Globus pallidus (tissue), 1 donor: ENCODE results near the gene CENPX.
"Not testable (repeated sequence)": the region's sequence is repeated elsewhere in the genome, so short reads cannot be mapped to it uniquely, and the experiment has no call there.

Source experiments
- DNase-seq: peaks from one replicate; pipeline ENCODE4 v3.0.0-alpha.2; 2015; ENCODE audit warnings: low spot score

The CENPX gene

DNA sequence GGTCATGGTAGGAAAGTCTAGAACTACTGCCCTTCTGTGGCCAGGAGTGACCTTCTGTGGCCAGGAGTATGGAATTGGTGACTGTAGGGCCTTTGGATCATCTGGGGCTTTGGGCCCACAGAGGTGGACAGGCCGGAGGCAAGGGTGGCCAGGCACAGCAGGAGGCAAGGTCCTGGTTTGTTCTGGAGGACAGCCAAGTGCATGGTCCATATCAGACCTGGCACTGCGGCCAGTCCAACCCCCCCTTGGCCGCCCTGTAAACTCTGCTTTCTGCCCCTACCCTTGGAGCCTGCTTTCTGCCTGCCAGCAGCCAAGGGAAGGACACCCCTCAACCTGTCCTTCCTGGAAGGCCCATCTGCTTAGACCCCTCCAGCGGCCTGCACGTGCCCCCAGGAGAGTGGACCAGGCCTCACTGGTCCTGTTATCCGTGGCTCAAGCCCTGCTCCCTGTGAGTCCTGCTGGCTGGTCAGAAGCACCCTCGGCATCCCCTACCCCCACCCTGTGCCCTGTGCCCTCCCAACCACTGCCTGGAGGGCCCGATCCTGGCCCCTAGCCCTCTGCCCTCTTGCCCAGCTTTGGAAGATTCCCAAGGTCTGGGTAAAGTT, 17.1 kb upstream of the CENPX start:
- no peak for DNase-seq

DNA sequence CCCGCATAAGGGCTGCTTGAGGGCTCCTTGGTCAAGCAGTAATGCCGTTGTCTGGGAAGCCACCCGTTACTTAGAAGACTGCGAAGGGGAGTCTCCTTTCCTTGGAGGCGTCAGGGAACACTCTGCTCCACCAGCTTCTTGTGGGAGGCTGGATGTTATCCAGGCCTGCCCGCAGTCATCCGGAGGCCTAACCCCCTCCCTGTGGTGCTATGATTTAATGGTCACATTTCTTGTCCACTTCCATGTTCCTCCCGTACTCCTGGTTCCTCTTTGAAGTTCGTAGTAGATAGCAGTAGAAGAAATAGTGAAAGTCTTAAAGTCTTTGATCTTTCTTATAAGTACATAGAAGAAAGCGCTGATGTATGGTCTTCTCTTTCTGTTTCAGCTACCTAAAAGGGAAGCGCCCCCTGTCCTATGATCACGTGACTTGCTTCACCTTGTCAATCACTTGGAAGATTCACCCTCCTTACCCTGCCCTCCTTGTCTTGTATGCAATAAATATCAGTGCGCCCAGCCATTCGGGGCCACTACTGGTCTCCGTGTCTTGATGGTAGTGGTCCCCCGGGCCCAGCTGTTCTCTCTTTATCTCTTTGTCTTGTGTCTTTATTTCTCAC, 16.2 kb upstream of the CENPX start:
- DNase-seq: not testable (repeated sequence)

DNA sequence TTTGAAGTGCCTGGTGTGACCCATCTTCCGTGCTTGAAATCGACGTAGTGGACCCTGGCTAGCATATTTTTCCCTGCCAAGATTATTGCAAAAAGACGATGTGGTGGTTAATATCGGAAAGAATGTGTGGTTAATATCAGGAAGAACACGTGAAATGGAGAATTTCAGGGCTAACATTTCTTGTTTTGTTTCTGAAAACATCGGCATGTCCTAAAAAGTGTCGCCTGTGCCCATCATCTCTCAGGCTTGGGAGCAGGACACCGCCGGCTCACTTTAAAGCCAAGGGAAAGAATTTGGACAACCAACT, 15.2 kb upstream of the CENPX start:
- no peak for DNase-seq

DNA sequence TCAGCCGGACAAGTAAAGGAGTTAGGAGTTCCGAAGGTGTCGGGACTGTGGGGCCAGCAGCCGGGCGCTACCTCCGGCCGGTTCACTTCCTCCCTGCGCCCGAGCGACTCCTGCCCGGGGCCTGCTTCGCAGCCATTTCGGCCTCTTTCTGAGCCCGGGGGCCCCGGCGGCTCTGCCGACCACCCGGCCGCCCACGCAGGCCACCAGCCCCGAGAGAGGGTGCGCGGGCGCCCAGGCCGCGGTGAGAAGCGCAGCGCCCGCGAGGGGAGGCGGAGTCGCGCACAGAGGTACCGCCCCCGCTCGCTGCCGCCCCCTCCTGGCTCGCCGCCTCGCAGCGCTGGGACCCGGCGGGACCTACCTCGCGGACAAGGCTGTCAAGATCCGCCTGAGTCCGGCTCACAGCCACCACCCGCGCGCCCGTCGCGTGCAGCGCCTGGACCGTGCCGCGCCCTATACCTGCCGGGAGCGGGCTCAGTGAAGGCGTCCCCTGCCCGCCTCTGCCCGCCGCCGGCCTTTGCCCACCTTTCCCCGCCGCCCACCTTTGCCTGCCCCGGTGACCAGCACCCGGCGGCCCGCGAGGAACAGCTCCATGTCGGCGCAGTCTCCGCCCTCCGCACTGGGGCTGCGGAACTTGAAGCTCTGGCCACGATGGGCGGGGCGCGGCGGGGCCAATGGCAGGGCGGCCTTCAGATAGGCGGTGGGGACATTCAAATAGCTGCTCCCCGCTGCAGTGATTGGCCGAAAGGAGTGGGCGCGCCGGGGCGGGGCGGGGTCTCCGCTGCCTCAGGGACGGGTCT, 14.6 kb upstream of the CENPX start, which contains the start of gene DCXR:
DCXR (minus strand) TSS at position 606 of the 797 bp plus-strand sequence; CDS start at position 591, 15 bp downstream.
- peak; percentile 96 for DNase-seq

DNA sequence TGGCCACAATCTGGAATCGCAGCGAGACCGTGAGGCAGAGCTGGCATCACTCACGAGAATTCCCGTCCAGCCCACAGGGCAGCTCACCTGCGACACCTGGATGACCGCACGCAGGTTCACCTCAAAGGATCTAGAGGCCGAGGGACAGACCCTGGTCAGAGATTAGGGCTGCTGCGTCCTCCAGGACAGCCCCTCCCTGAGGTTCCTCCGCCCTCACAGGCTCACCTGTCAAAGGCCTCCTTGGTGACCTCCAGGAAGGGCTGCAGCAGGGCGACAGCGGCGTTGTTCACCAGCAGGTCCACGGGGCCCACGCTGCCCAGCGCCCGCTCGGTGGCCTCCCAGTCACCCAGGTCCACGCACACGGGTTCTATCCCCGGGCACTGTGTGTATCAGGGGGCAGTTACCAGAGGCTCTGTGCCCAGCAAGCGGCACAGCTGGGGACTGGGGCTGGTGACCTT, 14.0 kb upstream of the CENPX start:
- no peak for DNase-seq

DNA sequence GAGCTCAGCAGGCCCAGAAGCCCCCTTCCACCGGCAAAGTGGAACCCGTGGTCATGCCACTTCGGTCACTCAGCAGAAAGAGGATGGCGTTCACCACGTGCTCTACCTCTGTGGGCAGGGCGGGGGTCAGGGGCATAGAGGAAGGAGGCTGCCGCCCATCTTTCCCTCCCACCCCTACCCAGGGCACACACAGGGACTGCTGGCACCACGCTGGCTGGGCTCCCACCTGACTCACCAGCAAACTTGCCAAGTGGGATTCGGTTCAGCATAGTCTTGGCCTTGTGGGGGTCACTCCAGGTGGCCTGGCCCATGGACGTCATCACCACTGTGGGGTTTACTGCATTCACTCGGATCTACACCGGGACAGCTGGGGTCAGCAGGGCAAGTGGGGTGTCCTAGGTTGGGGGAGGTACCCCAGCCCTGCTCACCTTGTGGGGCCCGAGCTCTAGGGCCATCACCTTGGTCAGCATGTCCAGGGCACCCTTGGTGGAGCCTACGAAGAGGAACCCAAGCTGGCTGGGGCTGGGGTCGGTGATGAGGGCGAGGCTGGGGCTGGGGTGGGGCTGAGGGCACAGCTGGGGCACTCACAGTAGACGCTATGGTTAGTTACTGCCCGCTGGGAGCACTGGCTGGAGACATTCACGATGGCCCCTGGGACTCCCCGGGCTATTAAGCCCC, 13.4 kb upstream of the CENPX start:
- DNase-seq: no peak

DNA sequence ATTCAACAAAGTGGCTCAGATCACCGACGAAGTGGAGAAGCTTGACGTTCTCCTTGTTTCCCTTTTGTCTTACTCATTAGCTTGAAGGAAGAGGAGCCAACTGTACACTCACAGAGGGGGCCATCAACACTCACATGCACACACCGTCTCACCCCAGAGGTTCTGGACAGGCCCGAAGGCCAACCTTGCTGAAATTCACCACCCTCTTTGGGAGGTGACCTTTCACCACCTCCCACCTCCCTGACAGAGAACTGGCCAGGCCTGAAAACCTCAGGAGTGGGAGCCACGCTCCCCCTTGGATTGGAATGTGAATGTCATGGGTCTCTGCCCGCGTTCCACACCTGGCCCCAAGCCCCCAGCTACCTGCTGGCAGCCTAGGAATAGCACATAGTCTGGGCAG, 12.8 kb upstream of the CENPX start:
- DNase-seq: no peak

DNA sequence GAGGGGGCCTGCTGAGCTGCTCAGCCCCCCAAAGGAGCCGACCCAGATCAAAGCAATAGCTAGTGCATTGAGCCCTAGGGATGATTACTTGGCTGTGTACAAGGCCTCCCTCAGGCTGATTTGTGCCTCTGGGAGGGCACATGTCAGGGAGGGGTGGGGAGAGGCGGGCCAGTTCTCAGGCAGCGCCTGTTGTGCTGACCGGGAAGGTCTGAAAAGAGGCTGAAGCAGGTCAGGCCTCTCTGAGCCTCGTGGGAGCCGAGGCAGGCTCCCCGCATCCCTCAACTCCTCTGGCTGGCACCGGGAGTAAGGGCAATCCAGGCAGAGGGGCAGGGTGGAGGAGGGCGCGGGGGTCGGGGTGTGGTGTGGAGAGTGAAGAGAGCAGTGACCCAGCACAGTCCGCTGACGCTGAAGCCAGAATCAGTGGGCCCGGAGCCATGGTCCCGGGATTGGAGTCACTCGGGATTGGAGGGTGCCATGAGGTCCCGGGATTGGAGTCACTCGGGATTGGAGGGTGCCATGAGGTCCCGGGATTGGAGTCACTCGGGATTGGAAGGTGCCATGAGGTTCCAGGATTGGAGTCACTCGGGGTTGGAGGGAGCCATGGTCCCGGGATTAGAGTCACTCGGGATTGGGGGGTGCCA, 11.8 kb upstream of the CENPX start:
- DNase-seq: no peak

DNA sequence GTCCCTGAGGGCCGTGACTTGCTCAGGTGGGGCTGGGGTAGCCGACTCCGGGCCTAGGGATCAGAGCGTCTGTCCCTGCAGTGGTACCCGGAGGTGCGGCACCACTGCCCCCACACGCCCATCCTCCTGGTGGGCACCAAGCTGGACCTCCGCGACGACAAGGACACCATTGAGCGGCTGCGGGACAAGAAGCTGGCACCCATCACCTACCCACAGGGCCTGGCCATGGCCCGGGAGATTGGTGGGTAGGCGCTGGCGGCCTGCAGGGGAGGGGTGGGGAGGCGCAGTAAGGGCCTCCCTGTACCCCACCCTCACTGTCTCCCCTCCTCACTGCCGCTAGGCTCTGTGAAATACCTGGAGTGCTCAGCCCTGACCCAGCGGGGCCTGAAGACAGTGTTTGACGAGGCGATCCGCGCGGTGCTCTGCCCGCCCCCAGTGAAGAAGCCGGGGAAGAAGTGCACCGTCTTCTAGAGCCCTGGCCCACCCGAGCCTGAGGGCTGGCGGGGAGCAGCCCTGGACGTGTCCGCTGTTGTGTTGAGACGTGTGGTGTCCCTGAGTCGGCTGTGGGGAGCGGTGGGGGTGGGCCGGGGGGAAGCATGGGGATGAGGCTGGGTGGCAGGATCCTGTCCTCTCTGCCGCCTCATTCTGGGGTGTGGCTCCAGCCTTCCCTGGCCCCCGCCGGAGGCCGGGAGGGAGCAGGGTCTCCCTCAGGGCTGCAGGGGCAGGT, 10.8 kb upstream of the CENPX start:
- no peak for DNase-seq

DNA sequence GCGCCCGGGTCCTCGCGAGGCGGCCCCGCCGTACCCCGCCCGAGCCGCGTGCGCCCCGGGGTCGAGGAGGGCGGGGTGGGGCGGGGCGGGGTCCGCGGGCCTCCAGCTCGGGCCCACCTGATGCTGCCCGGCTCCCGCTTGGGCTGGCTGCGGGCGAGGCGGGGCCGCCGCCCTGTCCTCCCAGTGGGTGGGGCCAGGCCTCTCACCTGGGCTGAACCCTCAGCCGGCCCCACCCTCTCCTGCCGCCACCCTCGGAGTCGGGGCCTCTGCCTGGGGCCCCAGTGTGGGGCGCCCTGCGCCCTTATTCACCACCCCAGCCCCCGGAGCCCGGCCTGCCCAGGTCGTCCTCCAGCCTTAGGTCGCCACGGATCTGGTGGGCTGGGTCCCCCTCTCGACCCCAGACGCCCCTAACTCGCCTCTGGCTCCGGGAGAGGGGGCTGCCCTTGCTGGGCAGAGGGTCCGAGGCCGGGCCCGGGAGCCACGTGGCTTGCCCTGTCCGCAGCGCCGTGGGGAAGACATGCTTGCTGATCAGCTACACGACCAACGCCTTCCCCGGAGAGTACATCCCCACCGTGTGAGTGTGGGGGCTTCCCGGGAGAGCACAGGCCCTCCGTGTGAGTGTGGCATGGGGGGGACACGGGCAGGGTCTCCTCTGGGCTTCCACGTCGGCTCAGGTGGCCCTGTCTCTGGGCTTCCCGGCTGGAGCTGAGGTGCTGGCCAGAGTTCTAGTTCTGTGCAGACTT, 9.4 kb upstream of the CENPX start:
- DNase-seq: no peak

DNA sequence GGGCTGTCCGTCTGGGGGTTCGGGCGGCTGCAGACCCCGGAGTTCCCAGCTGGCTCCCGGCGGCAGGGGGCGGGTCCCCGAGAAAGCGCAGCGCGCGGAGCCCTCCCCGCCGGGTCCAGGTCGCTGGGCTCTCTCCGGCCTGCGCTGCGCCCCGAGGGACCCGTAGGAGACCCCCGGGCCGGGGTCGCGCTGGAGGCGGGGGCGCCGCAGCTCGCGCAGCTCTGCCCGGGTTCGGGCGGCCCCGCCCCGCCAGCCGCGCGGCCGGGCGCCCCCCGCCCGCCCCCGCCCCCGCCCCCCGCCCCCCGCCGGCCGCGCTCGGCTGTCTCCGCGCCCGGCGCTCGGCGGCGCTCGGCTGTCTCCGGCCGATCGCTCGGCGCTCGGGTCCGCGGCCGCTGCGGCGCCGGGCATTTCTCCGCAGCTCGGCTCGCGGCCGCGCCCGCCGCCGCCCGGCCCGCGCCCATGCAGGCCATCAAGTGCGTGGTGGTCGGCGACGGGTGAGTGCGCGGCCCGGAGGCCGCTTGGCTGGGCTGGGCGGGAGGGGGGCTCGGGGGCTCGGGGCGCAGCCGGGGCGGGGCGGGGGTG, 8.7 kb upstream of the CENPX start, which contains the start of gene RAC3:
RAC3 (plus strand) TSS at position 376 of the 582 bp plus-strand sequence; CDS start at position 460, 84 bp downstream.
- no peak for DNase-seq

DNA sequence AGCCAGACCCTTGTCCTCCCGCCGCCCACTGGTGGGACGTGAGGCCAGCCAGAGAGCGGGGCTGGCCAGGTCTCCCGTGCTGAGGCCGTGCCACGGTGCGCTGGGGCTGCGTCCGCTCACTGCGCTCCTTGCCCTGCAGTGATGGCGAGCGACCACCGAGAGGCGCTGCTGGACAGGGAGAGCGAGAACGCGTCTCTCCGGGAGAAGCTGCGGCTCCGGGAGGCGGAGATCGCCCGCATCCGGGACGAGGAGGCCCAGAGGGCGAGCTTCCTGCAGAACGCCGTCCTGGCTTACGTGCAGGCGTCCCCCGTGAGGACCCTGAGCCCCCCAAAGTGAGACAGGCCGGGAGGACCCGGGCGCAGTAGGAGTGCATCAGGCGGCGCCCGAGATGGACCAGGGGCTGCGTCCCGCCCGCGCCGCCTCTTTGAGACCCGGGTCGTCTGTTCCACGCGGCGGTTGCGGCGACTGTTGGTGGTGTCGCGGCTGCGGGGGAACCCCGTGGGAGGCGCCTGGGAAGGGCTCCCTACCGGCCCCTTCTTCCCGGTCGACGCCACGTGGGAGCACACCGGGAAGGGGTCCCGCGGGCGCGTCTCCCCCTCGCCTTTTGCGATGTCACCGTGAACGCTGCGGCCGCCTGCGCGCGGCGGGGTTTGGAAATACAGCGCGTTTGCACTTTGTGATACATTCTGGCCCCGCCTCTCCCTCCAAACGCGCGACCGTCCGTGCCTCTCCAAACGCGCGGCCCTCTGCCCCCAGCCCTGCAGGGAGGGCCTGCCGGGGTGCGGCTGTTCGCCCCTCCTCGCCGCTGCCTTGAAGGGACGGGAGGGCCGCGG, 8.0 kb upstream of the CENPX start:
- DNase-seq: peak; percentile 66

DNA sequence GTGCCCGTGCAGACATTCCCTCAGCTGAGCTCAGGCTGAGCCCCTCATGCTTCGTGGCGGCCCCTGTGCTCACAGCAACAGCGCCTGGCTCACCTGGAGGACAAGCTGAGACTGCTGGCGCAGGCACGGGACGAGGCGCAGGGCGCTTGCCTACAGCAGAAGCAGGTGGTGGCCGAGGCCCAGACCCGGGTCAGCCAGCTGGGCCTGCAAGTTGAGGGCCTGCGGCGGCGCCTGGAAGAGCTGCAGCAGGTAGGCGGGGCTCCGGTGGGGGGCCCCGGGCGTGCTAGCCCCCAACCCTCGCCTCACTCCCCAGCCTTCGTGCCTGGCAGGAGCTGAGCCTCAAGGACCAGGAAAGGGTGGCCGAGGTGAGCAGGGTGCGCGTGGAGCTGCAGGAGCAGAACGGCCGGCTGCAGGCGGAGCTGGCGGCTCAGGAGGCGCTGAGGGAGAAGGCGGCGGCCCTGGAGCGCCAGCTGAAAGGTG, 7.4 kb upstream of the CENPX start:
- no peak for DNase-seq

DNA sequence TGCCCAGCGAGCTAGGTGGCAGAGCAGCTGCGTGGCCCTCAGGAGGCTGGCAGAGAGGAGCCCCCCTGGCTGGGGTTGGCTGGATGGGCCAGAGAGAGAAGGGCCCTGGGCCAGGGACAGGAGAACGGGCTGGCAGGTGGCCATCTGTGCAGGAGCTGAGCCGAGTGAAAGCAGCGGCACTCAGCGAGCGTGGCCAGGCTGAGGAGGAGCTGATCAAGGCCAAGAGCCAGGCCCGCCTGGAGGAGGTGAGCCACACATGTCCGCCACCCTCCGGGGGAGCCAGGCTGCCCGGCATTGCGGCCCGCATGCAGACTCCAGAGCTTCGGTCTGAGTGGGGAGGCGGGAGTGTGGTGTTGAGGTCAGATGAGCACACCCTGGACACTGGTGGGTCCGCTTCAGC, 6.7 kb upstream of the CENPX start:
- no peak for DNase-seq

DNA sequence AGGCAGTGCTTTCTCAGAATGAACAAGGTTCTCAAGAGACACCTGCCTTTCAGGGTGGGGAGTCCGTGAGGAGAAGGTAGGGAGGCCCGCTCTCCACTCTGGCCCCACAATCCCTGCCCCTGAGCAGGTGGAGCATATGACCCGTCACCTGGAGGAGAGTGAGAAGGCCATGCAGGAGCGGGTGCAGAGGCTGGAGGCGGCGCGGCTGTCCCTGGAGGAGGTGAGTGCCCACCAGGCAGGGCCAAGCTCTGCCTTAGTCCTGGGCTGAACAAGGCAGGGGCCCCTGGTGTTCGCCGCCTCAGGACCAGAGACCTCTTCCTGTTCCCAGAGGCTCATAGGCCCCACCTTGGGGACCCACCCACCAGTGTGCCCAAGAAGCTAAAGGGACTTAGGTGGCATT, 6.3 kb upstream of the CENPX start:
- DNase-seq: no peak

DNA sequence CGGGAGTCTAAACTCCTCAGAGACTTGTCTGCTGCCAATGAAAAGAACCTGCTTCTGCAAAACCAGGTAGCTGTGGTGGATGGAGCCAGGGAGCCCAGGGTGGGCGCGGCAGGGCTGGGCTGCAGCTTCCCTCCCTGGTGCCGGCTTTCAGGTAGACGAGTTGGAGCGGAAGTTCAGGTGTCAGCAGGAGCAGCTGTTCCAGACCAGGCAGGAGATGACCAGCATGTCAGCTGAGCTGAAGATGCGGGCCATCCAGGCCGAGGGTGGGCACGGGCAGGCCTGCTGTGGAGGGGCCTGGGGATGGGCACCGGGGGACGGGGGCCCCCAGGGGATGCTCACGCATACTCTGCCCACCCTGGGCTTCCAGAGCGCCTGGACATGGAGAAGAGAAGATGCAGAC, 5.6 kb upstream of the CENPX start:
- no peak for DNase-seq

DNA sequence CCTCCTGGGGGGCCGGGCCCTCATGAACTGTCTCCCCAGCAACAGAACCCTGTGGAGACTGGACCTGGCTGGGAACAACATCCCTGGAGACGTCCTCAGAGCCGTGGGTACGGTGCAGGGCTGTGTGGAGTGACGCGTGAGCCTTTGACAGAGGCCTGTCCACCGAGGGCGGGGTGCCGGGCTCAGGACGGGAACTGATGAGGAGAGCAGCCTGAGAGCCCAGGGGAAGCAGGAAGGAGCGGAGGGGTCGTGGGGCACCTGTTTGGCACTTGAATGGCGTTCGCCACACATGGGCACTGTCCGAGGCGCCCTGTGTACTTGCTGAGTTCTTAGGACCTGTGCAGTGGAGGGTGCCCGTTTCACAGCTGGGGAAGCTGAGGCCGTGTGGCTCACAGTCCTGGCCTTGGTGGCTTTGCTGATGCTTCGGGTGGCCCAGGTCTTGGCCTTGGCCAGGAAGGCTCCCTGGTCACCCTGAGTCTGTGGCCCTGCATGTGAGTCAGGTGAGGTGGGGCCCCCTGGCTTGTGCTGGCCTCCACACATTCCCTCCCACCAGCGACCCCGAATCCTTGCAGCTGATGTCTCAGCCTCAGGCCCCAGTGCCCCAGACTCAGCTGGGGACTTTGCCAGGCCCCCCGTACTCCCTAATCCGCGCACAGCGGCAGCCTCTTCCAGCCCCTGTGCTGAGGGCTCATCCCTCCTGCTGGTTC, 2.9 kb upstream of the CENPX start:
- DNase-seq: no peak

DNA sequence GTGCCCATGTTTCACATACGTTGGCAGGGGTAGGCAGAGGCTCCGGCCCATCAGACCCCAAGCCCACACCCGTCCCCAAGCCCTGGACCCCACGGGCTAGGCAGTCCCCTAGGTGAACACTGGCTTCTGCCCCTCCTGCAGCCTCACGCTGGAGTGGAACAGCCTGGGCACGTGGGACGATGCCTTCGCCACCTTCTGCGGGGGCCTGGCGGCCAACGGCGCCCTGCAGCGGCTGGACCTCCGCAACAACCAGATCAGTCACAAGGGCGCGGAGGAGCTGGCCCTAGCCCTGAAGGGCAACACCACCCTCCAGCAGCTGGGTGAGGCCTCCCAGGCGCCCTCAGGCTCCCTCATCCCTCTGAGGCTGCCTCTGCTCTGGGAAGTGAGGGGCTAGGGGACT, 2.2 kb upstream of the CENPX start:
- DNase-seq: no peak
